ENCODE results near the gene POLR2I.
A peak's percentile ranks its signal among the peaks of the same experiment; 100 is the strongest.
"Not testable (repeated sequence)": the region's sequence is repeated elsewhere in the genome, so short reads cannot be mapped to it uniquely, and the experiment has no call there.

Gene POLR2I

DNA sequence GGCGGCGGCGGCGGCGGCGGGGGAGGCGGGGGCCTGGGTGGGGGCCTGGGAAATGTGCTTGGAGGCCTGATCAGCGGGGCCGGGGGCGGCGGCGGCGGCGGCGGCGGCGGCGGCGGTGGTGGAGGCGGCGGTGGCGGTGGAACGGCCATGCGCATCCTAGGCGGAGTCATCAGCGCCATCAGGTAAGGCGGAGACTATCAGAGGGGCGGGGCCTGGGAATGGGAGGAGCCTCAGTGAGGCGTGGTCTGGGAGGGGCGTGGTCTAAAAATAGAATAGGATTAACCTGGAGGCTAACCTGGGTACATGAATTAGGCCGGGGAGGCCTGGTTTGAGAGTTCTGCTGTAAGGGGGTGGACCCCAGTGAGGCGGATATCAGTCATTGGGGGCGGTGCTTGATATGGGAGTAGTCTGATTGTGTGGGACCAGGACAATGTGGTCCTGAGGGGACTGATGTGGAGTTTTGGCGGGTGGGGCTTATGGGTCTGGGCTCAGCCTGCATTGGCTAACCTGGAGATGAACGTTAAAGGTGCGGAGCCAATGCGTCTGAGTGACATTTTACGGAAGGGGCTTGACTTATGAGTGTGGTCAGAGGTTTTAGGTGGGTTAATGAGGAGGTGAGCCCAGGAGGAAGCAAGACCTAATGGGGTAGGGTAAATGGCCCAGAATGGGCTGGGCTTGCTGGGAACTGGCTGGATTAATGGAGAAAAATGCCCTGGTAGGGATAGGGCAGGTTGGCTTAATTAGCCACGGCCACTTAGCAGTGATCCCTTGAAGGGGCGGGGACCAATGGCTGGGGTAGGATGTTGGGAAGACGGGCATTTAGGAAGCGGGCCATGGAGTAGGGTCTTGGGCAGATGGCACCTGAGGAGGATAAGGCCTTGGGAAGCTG is 26.6 kb upstream of the POLR2I start:
- ATAC-seq (peak; percentile 59), DNase-seq (peak; percentile 90)
- H3K9me3 Mint-ChIP-seq, result no peaks in the 10 kb centered on the region
- peak overlapping the region; percentile 94 for H3K4me3 Mint-ChIP-seq
- H3K27me3 Mint-ChIP-seq, result no peaks in the 10 kb centered on the region
- H3K27ac Mint-ChIP-seq, result peak overlapping the region; percentile 95
- peaks cover 26% of the 10 kb centered on the region for H3K36me3 Mint-ChIP-seq (ENCODE audit: low read depth)
- H3K4me1 Mint-ChIP-seq, result peaks cover 18% of the 10 kb centered on the region

DNA sequence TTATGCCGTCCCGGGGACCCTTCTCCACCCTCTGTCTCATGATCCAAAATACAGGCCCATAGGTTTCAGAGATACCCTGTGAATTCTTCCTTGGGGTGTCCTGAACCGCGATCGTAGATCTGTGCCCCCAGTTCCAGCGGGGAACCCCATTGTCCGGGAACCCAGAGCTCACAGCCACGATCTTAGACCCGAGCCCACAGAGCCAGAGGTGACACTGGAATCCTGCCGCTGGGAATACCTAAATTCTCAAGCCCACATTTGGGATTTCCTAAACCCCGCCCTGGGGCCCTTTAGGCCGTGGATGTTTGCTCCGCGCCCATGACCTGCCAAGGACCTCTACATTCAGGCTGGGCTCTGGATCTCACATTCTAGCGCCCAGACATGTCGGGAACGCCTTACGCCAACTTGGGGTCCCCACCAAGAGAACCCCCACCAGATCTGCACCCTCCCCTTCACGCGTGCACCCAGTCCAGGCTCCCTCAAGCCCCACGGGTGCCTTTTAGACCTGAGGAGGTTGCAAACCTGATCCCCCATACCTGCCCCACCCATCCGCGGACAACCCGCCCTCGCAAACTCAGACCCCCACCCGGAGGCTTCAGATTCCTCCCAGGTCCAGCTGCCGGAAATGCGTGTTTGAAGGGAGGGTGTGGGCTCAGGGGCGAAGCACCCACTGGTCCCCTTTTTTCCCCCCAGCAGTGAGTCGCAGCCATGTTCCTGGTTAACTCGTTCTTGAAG is 25.8 kb upstream of the POLR2I start:
- Mint-ChIP-seq H3K9me3 (no peaks in the 10 kb centered on the region), H3K36me3 (ENCODE audit: low read depth) (peaks cover 18% of the 10 kb centered on the region), H3K27me3 (no peaks in the 10 kb centered on the region), H3K27ac (peak overlapping the region; percentile 95), H3K4me1 (peaks cover 18% of the 10 kb centered on the region), H3K4me3 (peak overlapping the region; percentile 94)
- DNase-seq (peak; percentile 66), ATAC-seq (peak; percentile 26)

DNA sequence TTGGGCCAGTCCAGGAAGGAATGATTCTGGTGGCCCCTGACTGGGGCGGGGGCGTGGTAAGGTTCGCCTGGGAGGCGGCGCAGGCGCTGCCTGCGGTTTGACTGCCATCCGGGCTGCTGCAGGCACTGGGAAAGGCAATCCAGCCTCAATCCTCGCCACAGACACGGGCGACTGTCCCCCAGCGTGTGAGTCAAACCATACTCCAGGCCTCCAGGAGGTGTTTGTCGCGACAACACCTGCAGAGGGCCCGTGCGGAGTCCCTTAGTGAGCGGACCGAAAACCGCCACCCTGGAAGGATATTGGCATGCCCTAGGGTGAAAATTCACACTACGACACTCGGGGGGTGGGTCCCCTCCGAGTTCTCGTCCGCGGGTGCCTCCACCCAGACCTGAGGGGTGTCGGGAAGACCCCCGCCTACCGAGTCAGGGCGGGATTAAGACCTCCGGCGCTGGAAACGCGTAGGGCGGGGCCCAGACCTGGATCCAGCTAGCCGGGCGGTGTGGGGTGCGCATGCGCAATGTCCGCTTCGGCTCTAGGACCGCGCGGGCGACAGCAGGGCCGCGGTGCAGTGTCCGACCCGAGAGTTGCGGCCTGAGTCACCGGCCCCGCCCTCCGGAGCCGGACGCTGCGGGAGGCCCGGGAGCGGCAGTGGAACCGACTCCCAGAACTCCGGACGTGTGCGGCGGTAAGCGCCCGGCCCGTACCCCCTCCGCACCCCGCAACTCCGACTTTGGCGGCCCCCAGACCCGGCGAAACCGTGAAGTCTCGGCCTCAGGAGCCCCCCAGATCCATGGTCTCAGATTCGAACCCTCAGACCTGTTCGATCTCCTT is 25.0 kb upstream of the POLR2I start, which contains the start of gene CAPNS1:
Gene CAPNS1, plus strand, starts transcription at position 594 of the 831 bp plus-strand sequence. CDS start 946 bp downstream, outside the sequence.
- Mint-ChIP-seq H3K36me3 (ENCODE audit: low read depth) (peaks cover 18% of the 10 kb centered on the region), H3K27ac (peak within 1 kb of the TSS; percentile 95), H3K4me3 (peak within 1 kb of the TSS; percentile 94), H3K9me3 (no peaks in the 10 kb centered on the region), H3K27me3 (no peaks in the 10 kb centered on the region), H3K4me1 (peaks cover 18% of the 10 kb centered on the region)
- peak; percentile 80 for ATAC-seq
- peak; percentile 98 for DNase-seq

DNA sequence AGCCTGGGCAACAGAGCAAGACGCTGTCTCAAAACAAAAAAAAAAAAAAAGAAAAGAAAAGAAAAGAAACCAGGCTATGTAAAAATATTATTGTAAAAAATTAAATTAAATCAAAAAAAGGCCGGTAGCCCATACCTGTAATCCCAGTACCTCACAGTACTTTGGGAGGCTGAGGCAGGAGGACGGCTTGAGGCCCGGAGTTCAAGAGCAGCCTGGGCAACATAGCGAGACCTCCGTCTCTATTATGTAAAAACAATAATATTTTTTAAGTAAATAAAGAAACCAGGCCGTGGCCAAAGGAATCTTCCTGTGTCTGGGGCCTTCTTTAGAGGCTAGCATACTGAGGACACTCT is 24.4 kb upstream of the POLR2I start:
- DNase-seq (no peak), ATAC-seq (no peak)
- Mint-ChIP-seq H3K9me3 (no peaks in the 10 kb centered on the region), H3K36me3 (ENCODE audit: low read depth) (peaks cover 18% of the 10 kb centered on the region), H3K4me3 (peak overlapping the region; percentile 94), H3K27me3 (no peaks in the 10 kb centered on the region), H3K4me1 (peaks cover 18% of the 10 kb centered on the region), H3K27ac (peak overlapping the region; percentile 95)

DNA sequence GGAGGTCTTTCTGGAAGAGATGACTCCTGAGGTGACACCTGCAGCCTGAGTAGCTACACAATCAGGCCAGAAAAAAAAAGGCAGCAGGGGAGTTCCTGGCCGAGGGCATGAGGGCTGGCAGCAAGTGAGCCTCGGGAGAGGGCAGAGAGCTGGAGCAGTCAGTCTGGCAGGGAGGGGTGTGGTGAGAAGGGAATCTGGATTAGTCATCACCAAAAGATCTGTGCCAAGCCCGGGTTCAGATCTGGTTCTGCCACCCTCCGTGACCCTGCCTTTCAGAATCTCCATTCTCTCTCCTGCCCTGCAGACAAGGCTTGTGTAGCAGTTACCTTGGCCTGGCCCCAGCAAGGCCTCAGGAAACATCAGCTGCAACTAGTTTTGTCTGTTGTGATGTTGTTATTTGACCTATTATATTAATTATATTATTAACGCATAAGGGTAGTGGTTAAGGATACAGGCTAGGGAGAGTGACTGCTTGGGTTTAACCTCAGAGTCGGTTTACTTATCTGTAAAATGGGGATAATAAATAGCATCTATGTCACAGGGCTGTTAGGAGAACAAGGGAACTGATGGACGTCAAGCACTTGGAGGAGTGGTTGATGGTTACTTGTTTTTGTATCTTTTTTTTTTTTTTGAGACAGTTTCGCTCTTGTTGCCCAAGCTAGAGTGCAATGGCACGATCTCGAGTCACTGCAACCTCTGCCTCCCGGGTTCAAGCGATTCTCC is 22.4 kb upstream of the POLR2I start:
- Mint-ChIP-seq H3K4me3 (no peak overlapping the region), H3K4me1 (peaks cover 27% of the 10 kb centered on the region), H3K9me3 (no peaks in the 10 kb centered on the region), H3K27ac (peak overlapping the region; percentile 22), H3K27me3 (no peaks in the 10 kb centered on the region), H3K36me3 (ENCODE audit: low read depth) (peaks cover 9% of the 10 kb centered on the region)
- DNase-seq (no peak), ATAC-seq (no peak)

DNA sequence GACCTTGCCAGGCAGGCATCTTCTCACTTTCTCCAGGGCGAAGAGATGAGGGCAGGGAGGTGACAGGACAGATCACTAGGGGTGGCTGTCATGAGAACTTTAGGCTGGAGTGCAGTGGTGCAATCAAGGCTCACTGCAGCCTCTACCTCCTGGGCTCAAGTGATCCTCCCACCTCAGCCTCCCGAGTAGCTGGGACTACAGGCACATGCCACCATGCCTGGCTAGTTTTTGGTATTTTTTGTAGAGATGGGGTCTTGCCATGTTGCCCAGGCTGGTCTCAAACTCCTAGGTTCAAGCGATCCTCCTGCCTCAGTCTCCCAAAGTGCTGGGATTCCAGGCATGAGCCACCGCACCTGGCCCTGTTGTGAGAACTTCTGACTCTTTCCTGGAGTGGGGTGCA is 20.2 kb upstream of the POLR2I start:
- H3K36me3 Mint-ChIP-seq (ENCODE audit: low read depth); H3K27me3 Mint-ChIP-seq; H3K4me3 Mint-ChIP-seq; DNase-seq; H3K9me3 Mint-ChIP-seq; H3K27ac Mint-ChIP-seq; ATAC-seq: not testable (repeated sequence)
- H3K4me1 Mint-ChIP-seq, result peaks cover 24% of the 10 kb centered on the region

DNA sequence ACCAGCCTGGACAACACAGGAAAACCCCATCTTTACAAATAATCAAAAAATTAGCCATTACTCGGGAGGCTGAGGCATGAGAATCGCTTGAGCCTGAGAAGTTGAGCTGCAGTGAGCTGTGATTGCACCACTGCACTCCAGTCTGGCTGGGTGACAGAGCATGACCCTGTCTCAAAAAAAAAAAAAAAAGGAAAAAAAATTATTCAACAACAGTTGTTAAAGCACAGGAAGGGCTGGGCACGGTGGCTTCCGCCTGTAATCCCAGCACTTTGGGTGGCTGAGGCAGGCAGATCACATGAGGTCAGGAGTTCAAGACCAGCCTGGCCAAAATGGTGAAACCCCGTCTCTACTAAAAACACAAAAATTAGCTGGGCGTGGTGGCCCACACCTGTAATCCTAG is 16.5 kb upstream of the POLR2I start:
- peaks cover 29% of the 10 kb centered on the region for H3K4me1 Mint-ChIP-seq
- H3K27ac Mint-ChIP-seq; H3K27me3 Mint-ChIP-seq; H3K9me3 Mint-ChIP-seq; ATAC-seq; H3K36me3 Mint-ChIP-seq (ENCODE audit: low read depth); H3K4me3 Mint-ChIP-seq; DNase-seq: not testable (repeated sequence)

DNA sequence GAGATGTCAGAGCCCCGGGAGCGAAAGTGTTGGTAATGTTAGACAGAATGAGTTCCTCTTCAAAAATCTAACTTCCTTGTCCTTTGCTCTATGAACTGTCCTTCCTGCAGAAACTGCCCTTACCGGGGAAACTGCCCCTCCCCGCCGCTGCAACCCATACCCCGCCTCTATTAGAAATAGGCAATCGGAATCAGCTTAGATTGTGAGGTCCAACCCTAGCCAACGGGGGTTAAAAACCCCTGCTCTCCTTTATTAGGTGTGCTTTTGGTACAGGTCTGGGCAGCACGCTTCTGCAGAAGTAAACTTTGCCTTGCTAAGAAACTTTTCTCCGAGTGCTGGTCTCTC is 13.7 kb upstream of the POLR2I start:
- DNase-seq (no peak), ATAC-seq (no peak)
- Mint-ChIP-seq H3K27ac (peak overlapping the region; percentile 98), H3K27me3 (no peaks in the 10 kb centered on the region), H3K9me3 (no peaks in the 10 kb centered on the region), H3K4me1 (peaks cover 34% of the 10 kb centered on the region), H3K36me3 (ENCODE audit: low read depth) (peaks cover 8% of the 10 kb centered on the region), H3K4me3 (peak overlapping the region; percentile 84)

DNA sequence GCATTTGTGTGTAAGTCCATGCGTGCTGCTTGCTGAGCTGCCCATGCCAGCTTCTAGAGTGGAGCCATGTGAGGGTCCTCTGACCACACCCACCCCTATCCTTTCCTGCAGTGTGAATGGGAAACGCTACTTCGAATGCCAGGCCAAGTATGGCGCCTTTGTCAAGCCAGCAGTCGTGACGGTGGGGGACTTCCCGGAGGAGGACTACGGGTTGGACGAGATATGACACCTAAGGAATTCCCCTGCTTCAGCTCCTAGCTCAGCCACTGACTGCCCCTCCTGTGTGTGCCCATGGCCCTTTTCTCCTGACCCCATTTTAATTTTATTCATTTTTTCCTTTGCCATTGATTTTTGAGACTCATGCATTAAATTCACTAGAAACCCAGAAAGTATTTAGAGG is 10.9 kb upstream of the POLR2I start:
- peak overlapping the region; percentile 48 for H3K27ac Mint-ChIP-seq
- no peaks in the 10 kb centered on the region for H3K27me3 Mint-ChIP-seq
- H3K4me3 Mint-ChIP-seq, result no peak overlapping the region
- H3K36me3 Mint-ChIP-seq (ENCODE audit: low read depth), result peaks cover 11% of the 10 kb centered on the region
- H3K9me3 Mint-ChIP-seq, result no peaks in the 10 kb centered on the region
- ATAC-seq (no peak), DNase-seq (peak; percentile 22)
- peaks cover 19% of the 10 kb centered on the region for H3K4me1 Mint-ChIP-seq

DNA sequence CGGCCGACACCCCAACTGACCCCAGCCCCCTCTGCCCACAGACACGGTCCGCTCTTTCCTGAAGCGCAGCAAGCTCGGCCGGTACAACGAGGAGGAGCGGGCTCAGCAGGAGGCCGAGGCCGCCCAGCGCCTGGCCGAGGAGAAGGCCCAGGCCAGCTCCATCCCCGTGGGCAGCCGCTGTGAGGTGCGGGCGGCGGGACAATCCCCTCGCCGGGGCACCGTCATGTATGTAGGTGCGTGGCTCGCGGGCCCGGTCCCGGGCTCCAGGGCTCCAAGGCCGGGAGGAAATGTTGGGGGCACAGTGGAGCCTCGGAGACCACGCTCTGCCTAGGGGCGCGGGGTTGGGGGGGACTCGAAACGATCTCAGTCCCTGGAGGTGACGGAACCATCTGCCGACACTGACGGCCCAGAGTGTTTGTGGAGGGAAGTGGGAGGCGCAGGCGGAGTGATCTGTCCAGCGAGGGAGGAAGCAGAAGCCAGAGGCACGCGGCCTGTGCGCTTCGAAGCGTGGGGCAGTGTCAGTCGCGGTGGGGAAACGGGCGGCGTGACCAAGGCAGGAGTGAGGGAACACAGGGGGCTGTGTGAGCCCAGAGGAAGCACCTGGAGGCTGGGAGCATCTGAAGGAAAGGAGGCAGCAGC is 6.9 kb upstream of the POLR2I start:
- Mint-ChIP-seq H3K4me1 (peaks cover 19% of the 10 kb centered on the region), H3K27ac (no peak overlapping the region), H3K9me3 (no peaks in the 10 kb centered on the region), H3K27me3 (no peaks in the 10 kb centered on the region), H3K4me3 (no peak overlapping the region), H3K36me3 (ENCODE audit: low read depth) (peaks cover 22% of the 10 kb centered on the region)
- DNase-seq (no peak), ATAC-seq (no peak)

DNA sequence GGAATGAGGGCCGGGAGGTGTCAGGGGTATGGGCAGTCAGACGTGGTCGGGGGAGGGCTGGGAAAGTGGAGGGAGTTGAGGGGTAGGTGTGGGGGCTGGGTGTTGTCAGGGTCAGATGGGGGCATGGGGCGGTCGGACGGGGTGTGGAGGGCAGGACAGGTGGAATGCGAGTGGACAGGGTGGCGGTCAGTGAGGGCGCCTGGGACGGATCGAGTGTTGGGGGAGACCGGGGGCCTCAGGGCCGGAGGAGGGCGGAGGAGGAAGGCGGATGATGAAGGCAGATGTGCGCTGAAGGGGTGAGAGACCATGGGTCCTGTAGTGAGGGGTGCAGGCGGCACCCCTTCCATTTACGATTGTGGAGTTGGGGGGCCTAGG is 6.3 kb upstream of the POLR2I start:
- no peak for ATAC-seq
- Mint-ChIP-seq H3K27me3 (no peaks in the 10 kb centered on the region), H3K36me3 (ENCODE audit: low read depth) (peaks cover 22% of the 10 kb centered on the region), H3K9me3 (no peaks in the 10 kb centered on the region), H3K4me3 (no peak overlapping the region), H3K27ac (no peak overlapping the region), H3K4me1 (peaks cover 24% of the 10 kb centered on the region)
- DNase-seq, result no peak

DNA sequence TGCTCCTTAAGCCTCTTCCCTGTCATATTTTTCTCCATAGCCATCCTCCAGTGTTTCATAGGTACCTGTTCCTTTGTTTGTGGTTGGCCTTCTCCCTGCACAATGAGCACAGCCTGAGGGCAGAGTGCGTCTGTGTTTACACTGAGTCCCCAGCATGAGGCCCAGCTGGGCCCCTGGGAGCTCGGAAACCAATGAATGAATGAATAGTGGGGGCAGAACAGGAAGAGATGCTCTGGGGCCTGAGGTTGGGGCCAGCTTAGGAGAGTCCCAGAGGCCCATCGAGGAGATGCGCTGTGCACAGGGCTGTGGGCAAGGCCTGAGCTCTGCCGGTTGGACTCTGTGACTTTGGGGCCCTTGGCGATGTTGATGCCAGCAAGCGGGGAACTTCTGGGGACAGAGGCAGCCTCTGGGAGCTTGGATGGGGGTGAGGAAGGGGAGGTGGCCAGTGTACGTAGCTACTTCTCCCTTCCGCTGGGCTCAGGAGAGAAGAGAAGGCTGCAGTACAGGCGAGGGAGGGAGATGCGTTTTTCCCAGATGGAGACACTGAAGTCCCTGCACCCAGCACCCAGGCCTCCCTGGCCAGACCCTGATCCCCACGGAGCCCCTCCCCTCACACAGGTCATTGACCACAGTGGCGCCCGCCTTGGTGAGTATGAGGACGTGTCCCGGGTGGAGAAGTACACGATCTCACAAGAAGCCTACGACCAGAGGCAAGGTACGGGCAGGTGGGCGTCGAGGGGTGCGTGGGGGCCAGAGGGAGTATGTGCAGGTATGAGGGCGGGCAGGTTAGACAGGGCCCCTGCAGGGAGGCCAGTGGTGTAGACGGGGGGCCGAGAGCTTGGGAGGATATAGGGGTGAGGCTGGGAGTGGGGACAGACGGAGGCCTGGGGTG is 5.7 kb upstream of the POLR2I start:
- no peak for ATAC-seq
- Mint-ChIP-seq H3K36me3 (ENCODE audit: low read depth) (peaks cover 15% of the 10 kb centered on the region), H3K27me3 (no peaks in the 10 kb centered on the region), H3K9me3 (no peaks in the 10 kb centered on the region), H3K4me1 (peaks cover 20% of the 10 kb centered on the region), H3K27ac (no peak overlapping the region), H3K4me3 (no peak overlapping the region)
- DNase-seq, result no peak

DNA sequence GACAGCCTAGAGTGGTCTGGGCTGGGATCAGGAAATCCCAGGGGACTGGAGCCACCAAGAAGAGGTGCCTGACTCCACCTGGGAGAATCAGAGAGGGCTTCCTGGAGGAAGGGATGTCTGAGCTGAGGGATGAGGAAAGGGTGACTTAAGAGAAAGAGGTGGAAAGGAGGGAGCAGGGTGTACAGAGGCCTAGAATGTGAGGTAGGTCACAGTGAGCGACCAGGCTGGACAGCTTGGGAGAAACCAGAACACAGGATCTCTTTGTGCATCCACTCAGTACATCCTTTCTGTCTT is 1.6 kb upstream of the POLR2I start:
- peaks cover 30% of the 10 kb centered on the region for H3K36me3 Mint-ChIP-seq (ENCODE audit: low read depth)

More for the DNA sequence above, 1.6 kb upstream of the POLR2I start:
- DNase-seq (no peak), ATAC-seq (no peak)
- H3K27me3 Mint-ChIP-seq, result peaks cover 5% of the 10 kb centered on the region
- no peaks in the 10 kb centered on the region for H3K9me3 Mint-ChIP-seq
- peak overlapping the region; percentile 99 for H3K27ac Mint-ChIP-seq
- peak overlapping the region; percentile 95 for H3K4me3 Mint-ChIP-seq
- peaks cover 40% of the 10 kb centered on the region for H3K4me1 Mint-ChIP-seq

All from activated naive CD8-positive, alpha-beta T cell treated with anti-CD3 and anti-CD28 coated beads, Interleukin-2, amount 50 U/mL, for 24 hours (primary cell).